PC-3 (cell line): Measurements from ENCODE around the gene ABCD4. TPM values are rescaled to one million over a fixed set of nuclear protein-coding genes. Genes with fewer than 3 reads are reported as not detected.

Experiments used
- ATAC-seq: fragments of 200-7000 bp; cut with Tn5 transposase; 2 replicates; pipeline ENCODE4 v1.9.1; 2020; ENCODE audit warnings: mild to moderate bottlenecking, moderate library complexity
- BruUV-seq: library from RNA; stranded (reverse); fragments of 400-500 nt; replicated peaks from 2 replicates; lab custom pipeline; 2021; lab: Mats Ljungman, UMichigan
- CTCF ChIA-PET: fragments of 300-600 bp; sonication (Branson Sonifier 250); formaldehyde crosslinking; loops from one replicate; lab custom pipeline; 2022; ENCODE audit warnings: antibody characterized with exemption; lab: Charles Lee
- POLR2A ChIA-PET: fragments of 300-600 bp; sonication (Branson Sonifier 250); formaldehyde crosslinking; loops from one replicate; lab custom pipeline; 2022; ENCODE audit warnings: antibody characterized with exemption; ENCODE audit not compliant: unreplicated experiment; lab: Charles Lee
- DNase-seq: peaks from one replicate; pipeline ENCODE4 v3.0.0-alpha.2; 2015
- H2AFZ ChIP-seq: fragments of 300-600 bp; sonication (generic); 2 replicates; pipeline ENCODE4 v1.6.0; 2016; ENCODE audit warnings: antibody characterized with exemption, low read length
- H3F3A ChIP-seq: fragments of 300-600 bp; sonication (generic); one replicate; pipeline ENCODE4 v1.6.0; 2017; ENCODE audit warnings: antibody characterized with exemption, low read length, control low read depth, mild to moderate bottlenecking; ENCODE audit not compliant: unreplicated experiment
- H3K27ac ChIP-seq: fragments of 300-600 bp; sonication (generic); 2 replicates; pipeline ENCODE4 v1.5.1; 2016; ENCODE audit warnings: mild to moderate bottlenecking, low read length
- H3K27me3 ChIP-seq: fragments of 300-600 bp; sonication (generic); 2 replicates; pipeline ENCODE4 v1.6.1; 2016; ENCODE audit warnings: low read length, mixed read lengths
- H3K36me3 ChIP-seq: fragments of 300-600 bp; sonication (generic); 2 replicates; pipeline ENCODE4 v1.6.1; 2016; ENCODE audit warnings: low read depth, mixed run types, low read length, mixed read lengths
- H3K4me1 ChIP-seq: fragments of 300-600 bp; sonication (generic); 2 replicates; pipeline ENCODE4 v1.5.1; 2016; ENCODE audit warnings: low read length; ENCODE audit not compliant: insufficient read depth
- H3K4me2 ChIP-seq: fragments of 300-600 bp; sonication (generic); 2 replicates; pipeline ENCODE4 v1.6.0; 2016; ENCODE audit warnings: low read length
- H3K4me3 ChIP-seq: fragments of 300-600 bp; sonication (generic); 2 replicates; pipeline ENCODE4 v1.5.1; 2016; ENCODE audit warnings: mild to moderate bottlenecking, low read length, mixed read lengths
- H3K79me2 ChIP-seq: fragments of 300-600 bp; sonication (generic); 2 replicates; pipeline ENCODE4 v1.6.1; 2017; ENCODE audit warnings: low read length, mixed read lengths
- H3K9ac ChIP-seq: fragments of 300-600 bp; sonication (generic); 2 replicates; pipeline ENCODE4 v1.6.0; 2016; ENCODE audit warnings: mild to moderate bottlenecking, low read length
- H3K9me2 ChIP-seq: fragments of 300-600 bp; sonication (generic); replicated peaks from 2 replicates; pipeline ENCODE4 v1.6.1; 2016; ENCODE audit warnings: mixed run types, low read length, mixed read lengths
- H3K9me3 ChIP-seq: fragments of 300-600 bp; sonication (generic); 2 replicates; pipeline ENCODE4 v1.6.1; 2016; ENCODE audit warnings: low read length, mixed read lengths
- H4K20me1 ChIP-seq: fragments of 300-600 bp; sonication (generic); 2 replicates; pipeline ENCODE4 v1.6.1; 2016; ENCODE audit warnings: low read length, mixed read lengths
- CTCF ChIP-seq: fragments of 300-600 bp; sonication (generic); conservative IDR thresholded peaks from 2 replicates; pipeline ENCODE4 v1.5.1; 2017; ENCODE audit warnings: antibody characterized with exemption, low read depth, mild to moderate bottlenecking, low read length
- EZH2 ChIP-seq: fragments of 300-600 bp; sonication (generic); IDR thresholded peaks from one replicate; pipeline ENCODE4 v1.6.1; 2017; ENCODE audit warnings: antibody characterized with exemption, mild to moderate bottlenecking, low read length; ENCODE audit not compliant: unreplicated experiment
- EZH2phosphoT487 ChIP-seq: fragments of 300-600 bp; sonication (generic); IDR thresholded peaks from 2 replicates; pipeline ENCODE4 v1.6.1; 2018; ENCODE audit warnings: mild to moderate bottlenecking, antibody characterized with exemption, low read length, borderline replicate concordance
- intact Hi-C: fragments of 100-400 bp; cut with micrococcal nuclease; formaldehyde crosslinking; loops from 2 replicates; pipeline ENCODE4 v1.9.0; 2023
- total RNA-seq: library from RNA; depleted of rRNA; stranded (reverse); fragments of >200 nt; gene quantifications from 2 replicates; pipeline ENCODE4 v1.2.3, GENCODE V29; 2014

ABCD4 gene
- total RNA-seq, 1 experiment from 2014 or later = 27.1 TPM

GRCh38 chr14:74239848-74240793, 62.6 kb downstream of the ABCD4 start:
- Histone ChIP-seq H3K79me2 (no peaks in the 10 kb centered on the region), H3K27me3 (peaks cover 44% of the 10 kb centered on the region), H3K9me3 (no peaks in the 10 kb centered on the region), H3K9ac (no peak overlapping the region), H4K20me1 (no peaks in the 10 kb centered on the region), H3K4me3 (no peak overlapping the region), H2AFZ (no peak overlapping the region), H3K27ac (no peak overlapping the region), H3K4me2 (no peak overlapping the region), H3F3A (no peaks in the 10 kb centered on the region), H3K4me1 (no peaks in the 10 kb centered on the region), H3K36me3 (no peaks in the 10 kb centered on the region), H3K9me2 (no peaks in the 10 kb centered on the region)
- DNase-seq = no peak
- ATAC-seq = no peak
- BruUV-seq = no TSS peak
- POLR2A ChIA-PET = no interaction called here
- intact Hi-C loops = no loop called here
- CTCF ChIA-PET = no interaction called here
- TF ChIP-seq CTCF (no peak), EZH2 (no peak), EZH2phosphoT487 (no peak)

DNA sequence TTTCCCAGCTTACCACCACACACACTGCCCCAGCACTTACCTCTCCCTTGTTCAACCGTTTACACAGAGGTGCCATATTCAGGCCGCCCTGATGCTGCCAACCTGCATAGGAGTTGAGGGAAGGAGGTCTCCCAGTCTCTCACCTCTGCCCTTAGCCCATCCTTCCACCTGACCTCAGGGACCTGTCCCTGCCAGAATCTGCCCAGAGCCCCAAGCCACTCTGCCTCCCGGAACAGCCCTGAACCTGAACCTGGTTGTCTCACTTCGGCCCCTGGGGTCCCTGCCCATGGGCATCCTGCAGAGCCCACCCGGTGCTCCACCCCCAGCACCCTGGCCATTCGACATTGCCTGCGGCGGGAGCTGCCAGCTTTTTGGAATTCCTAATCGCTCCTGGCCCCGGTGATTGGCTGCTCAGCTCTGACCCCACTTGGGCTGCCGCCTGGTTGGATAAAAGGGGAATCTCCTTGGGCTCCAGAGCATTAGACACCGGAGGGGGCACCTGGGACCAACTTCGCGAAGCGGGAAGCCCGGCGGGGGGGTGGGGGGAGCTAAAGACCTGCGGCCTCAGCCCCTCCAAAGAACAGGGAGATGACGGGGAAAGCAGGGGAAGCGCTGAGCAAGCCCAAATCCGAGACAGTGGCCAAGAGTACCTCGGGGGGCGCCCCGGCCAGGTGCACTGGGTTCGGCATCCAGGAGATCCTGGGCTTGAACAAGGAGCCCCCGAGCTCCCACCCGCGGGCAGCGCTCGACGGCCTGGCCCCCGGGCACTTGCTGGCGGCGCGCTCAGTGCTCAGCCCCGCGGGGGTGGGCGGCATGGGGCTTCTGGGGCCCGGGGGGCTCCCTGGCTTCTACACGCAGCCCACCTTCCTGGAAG, 63.5 kb downstream of the ABCD4 start, which contains the start of gene VSX2:
Gene VSX2, plus strand, starts transcription at position 476 of the 874 bp plus-strand sequence. Its CDS starts 113 bp downstream, at position 589.
- ChIA-PET CTCF (no interaction called here), POLR2A (no interaction called here)
- H3K4me2 ChIP-seq = no peak within 1 kb of the TSS
- ATAC-seq (no peak), DNase-seq (no peak)
- BruUV-seq = no TSS peak
- H3K36me3 ChIP-seq = no peaks in the 10 kb centered on the region
- H3K27me3 ChIP-seq = peaks cover 49% of the 10 kb centered on the region
- no peak for TF ChIP-seq EZH2
- no peak for TF ChIP-seq EZH2phosphoT487
- TF ChIP-seq CTCF = no peak
- no peaks in the 10 kb centered on the region for H3F3A ChIP-seq
- H4K20me1 ChIP-seq = no peaks in the 10 kb centered on the region
- H3K4me3 ChIP-seq = no peak within 1 kb of the TSS
- no peak within 1 kb of the TSS for H3K9ac ChIP-seq
- no peak within 1 kb of the TSS for H2AFZ ChIP-seq
- H3K79me2 ChIP-seq = no peaks in the 10 kb centered on the region
- no peak within 1 kb of the TSS for H3K27ac ChIP-seq
- no peaks in the 10 kb centered on the region for H3K9me2 ChIP-seq
- H3K4me1 ChIP-seq = no peaks in the 10 kb centered on the region
- no peaks in the 10 kb centered on the region for H3K9me3 ChIP-seq
- intact Hi-C loops = no loop called here
